GM21825 (cell line): ENCODE measurements around the gene FOXP1.

ENCODE experiments used
- ATAC-seq: cut with Tn5 transposase; IDR thresholded peaks from one replicate; pipeline ENCODE4 v1.9.1; 2021; ENCODE audit warnings: mild to moderate bottlenecking, moderate library complexity; ENCODE audit not compliant: unreplicated experiment

Gene FOXP1

GRCh38 chr3:71072287-71072686, 511.2 kb downstream of the FOXP1 start:
- no peak for ATAC-seq

GRCh38 chr3:71070497-71071463, 512.7 kb downstream of the FOXP1 start:
- ATAC-seq, result no peak

GRCh38 chr3:71069797-71070196, 513.7 kb downstream of the FOXP1 start:
- no peak for ATAC-seq

- ATAC-seq, result no peak
These were observed 515.4 kb downstream of the FOXP1 start for GRCh38 chr3:71067977-71068654.

GRCh38 chr3:71066849-71067261, 516.7 kb downstream of the FOXP1 start:
- no peak for ATAC-seq

- ATAC-seq, result no peak
These were observed 517.2 kb downstream of the FOXP1 start for GRCh38 chr3:71066356-71066755.

- no peak for ATAC-seq
These were observed 517.8 kb downstream of the FOXP1 start for GRCh38 chr3:71065764-71066013.

- ATAC-seq, result no peak
These were observed 518.4 kb downstream of the FOXP1 start for GRCh38 chr3:71064956-71065763.

- ATAC-seq, result no peak
These were observed 519.1 kb downstream of the FOXP1 start for GRCh38 chr3:71064291-71064955.

GRCh38 chr3:71063773-71064290, 519.7 kb downstream of the FOXP1 start:
- no peak for ATAC-seq

GRCh38 chr3:71062952-71063772, 520.4 kb downstream of the FOXP1 start:
- no peak for ATAC-seq

- no peak for ATAC-seq
These were observed 521.2 kb downstream of the FOXP1 start for GRCh38 chr3:71062037-71062932.

GRCh38 chr3:71061581-71061980, 521.9 kb downstream of the FOXP1 start:
- ATAC-seq, result no peak

GRCh38 chr3:71061037-71061436, 522.5 kb downstream of the FOXP1 start:
- no peak for ATAC-seq

GRCh38 chr3:71060536-71060935, 523.0 kb downstream of the FOXP1 start:
- no peak for ATAC-seq

- no peak for ATAC-seq
These were observed 526.0 kb downstream of the FOXP1 start for GRCh38 chr3:71057526-71057894.

- no peak for ATAC-seq
These were observed 527.2 kb downstream of the FOXP1 start for GRCh38 chr3:71056327-71056726.

GRCh38 chr3:71055257-71056001, 528.1 kb downstream of the FOXP1 start:
- no peak for ATAC-seq
